Measurements from ENCODE around the gene NXN. TPM values are rescaled to one million over a fixed set of nuclear protein-coding genes. Genes with fewer than 3 reads are reported as not detected.

Gene NXN
- total RNA-seq, 4 donors from 2014 or later, result 6.8 to 16.6 (median 11.1) TPM

- TF ChIP-seq, protein P1, sequence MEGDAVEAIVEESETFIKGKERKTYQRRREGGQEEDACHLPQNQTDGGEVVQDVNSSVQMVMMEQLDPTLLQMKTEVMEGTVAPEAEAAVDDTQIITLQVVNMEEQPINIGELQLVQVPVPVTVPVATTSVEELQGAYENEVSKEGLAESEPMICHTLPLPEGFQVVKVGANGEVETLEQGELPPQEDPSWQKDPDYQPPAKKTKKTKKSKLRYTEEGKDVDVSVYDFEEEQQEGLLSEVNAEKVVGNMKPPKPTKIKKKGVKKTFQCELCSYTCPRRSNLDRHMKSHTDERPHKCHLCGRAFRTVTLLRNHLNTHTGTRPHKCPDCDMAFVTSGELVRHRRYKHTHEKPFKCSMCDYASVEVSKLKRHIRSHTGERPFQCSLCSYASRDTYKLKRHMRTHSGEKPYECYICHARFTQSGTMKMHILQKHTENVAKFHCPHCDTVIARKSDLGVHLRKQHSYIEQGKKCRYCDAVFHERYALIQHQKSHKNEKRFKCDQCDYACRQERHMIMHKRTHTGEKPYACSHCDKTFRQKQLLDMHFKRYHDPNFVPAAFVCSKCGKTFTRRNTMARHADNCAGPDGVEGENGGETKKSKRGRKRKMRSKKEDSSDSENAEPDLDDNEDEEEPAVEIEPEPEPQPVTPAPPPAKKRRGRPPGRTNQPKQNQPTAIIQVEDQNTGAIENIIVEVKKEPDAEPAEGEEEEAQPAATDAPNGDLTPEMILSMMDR (IDR thresholded peaks at IDR 0.05), result no peak
- DNase-seq (ENCODE audit: low spot score), result no peak
- no peak for ATAC-seq (ENCODE audit: low FRiP score)
Observed at GRCh38 chr17:802481-802880, 177.1 kb downstream of the NXN start.

GRCh38 chr17:801660-802059 is 177.9 kb downstream of the NXN start:
- DNase-seq (ENCODE audit: low spot score), result no peak
- ATAC-seq (ENCODE audit: low FRiP score), result no peak
- TF ChIP-seq, protein P1 (IDR thresholded peaks at IDR 0.05), result no peak

DNA sequence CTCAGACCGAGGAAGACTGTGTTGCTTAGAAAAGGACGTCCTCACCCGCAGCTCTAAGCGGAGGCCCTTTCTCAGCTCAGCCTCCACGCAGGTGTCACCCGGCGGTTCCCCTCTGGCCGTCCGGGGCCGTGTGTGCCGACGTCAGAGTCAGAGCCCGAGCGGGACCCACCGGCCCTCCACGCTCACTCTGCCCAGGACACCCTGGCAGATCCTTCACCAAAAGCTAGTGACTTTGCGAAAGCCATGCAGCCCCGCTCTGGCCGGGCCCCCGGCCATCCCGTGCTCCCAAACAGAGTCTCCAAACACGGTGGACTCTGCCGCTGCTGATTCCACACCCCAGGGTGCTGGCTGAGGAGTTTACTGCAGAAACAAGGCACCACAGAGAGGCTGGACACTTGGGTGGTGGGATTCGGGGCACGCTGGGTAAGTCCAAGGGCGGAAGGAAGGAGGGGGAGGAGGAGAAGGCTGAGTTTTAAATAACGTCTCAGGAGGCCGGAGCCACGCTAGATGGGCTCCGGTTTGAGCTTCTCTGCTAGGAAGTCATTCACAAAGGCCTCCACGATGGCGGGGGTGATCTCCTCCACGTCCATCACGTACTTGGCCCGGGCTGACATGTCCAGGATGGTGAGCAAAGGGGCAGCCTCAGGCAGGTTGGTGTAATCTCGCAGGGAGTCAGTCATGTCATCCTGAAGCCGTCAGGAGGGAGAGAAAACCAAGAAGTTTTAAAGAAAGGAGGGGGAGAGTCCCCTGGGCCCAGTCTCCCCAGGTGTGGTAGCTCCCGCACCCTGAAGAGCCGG is 178.9 kb downstream of the NXN start:
- TF ChIP-seq, protein P1 (IDR thresholded peaks at IDR 0.05), result no peak
- no peak for DNase-seq (ENCODE audit: low spot score)
- no peak for ATAC-seq (ENCODE audit: low FRiP score)

GRCh38 chr17:799261-799660 is 180.3 kb downstream of the NXN start:
- TF ChIP-seq, protein P1 (IDR thresholded peaks at IDR 0.05), result no peak
- no peak for ATAC-seq (ENCODE audit: low FRiP score)
- no peak for DNase-seq (ENCODE audit: low spot score)

GRCh38 chr17:798246-798645 is 181.3 kb downstream of the NXN start:
- TF ChIP-seq, protein P1 (IDR thresholded peaks at IDR 0.05), result no peak
- DNase-seq (ENCODE audit: low spot score) (no peak), ATAC-seq (ENCODE audit: low FRiP score) (no peak)

DNA sequence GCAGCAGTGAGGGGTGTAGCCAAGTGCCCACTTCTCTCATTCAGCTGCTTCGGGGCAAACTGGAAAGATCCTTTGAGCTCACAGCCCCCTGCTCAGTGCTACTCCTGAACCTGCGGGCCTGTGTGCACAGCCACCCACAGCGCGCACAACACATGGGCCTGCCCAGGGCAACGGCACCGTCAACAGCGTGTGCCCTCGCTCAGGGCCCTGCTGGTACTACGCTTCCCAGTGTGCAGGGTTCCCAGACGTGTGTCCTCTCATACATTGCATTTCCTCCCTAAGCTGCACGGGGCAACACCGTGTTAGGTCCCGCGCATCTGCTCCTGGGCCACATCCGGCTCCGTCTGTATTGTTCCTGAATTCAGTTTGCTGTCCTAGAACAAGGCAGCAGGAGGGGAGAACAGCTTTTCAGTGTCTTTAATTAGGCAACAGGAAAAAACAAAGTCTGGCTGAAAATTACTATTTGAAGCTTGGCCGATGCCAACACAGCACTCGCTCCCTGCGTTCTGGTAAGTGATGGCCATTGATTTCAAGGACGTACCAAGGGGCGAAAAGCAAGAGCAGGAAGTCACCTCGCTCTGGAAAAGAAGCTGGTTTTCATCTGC is 182.2 kb downstream of the NXN start:
- TF ChIP-seq, protein P1 (IDR thresholded peaks at IDR 0.05), result no peak
- no peak for DNase-seq (ENCODE audit: low spot score)
- ATAC-seq (ENCODE audit: low FRiP score), result no peak

DNA sequence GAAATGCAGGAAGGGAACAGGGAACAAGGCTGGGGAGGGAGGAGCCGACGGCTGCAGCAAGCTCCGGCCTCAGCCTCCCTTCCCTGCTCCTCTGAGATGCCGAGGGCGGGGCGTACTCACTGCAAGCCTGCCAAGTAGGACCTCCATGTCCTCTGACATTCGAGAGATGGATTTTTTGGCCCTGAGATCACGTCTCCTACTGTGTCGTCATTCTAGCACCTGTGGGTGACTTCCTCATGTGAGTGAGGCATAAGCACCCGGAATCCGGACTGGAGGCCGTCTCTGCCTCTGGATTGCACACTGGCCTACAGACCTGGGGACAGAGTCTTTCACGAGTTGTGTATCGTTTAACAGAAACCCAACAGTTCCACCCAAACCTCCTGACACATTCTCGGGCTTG is 183.0 kb downstream of the NXN start:
- ATAC-seq (ENCODE audit: low FRiP score), result no peak
- no peak for DNase-seq (ENCODE audit: low spot score)
- TF ChIP-seq, protein P1 (IDR thresholded peaks at IDR 0.05), result no peak

Measured in omental fat pad (tissue), 4 donors.